GM12891 (cell line): ENCODE results near the gene JUND.

Source experiments
- PAX5 ChIP-seq: IDR thresholded peaks from 2 replicates; pipeline ENCODE4 v1.6.1; 2011; ENCODE audit warnings: low read length, moderate library complexity, mild to moderate bottlenecking; ENCODE audit not compliant: insufficient read depth, severe bottlenecking
- POLR2A ChIP-seq: IDR thresholded peaks from 2 replicates; pipeline ENCODE4 v1.6.1; 2011; ENCODE audit warnings: low read depth, low read length, control low read depth
- POLR2AphosphoS5 ChIP-seq: IDR thresholded peaks from 2 replicates; pipeline ENCODE4 v1.6.1; 2011; ENCODE audit warnings: low read depth, low read length, control low read depth
- SPI1 ChIP-seq: IDR thresholded peaks from 2 replicates; pipeline ENCODE4 v1.6.1; 2011; ENCODE audit warnings: low read depth, low read length, control low read depth
- TAF1 ChIP-seq: IDR thresholded peaks from 2 replicates; pipeline ENCODE4 v1.6.1; 2011; ENCODE audit warnings: low read depth, low read length, control low read depth

- TF ChIP-seq SPI1 (no peak), POLR2A (peak; percentile 76), POLR2AphosphoS5 (peak; percentile 48), TAF1 (no peak), PAX5 (no peak)
Measured at GRCh38 chr19:18274781-18275356, 6.6 kb downstream of the JUND start.
